PC-9 (cell line): ENCODE results near the gene RALGPS2.

ENCODE experiments used
- EZH2 ChIP-seq: fragments of 200-600 bp; sonication (generic); IDR thresholded peaks from 2 replicates; pipeline ENCODE4 v1.8.0; 2017; ENCODE audit warnings: antibody characterized with exemption, low read depth
- TF ChIP-seq, protein P1 (sequence below): fragments of 200-600 bp; sonication (generic); conservative IDR thresholded peaks from 2 replicates; pipeline ENCODE4 v1.6.1; 2017; ENCODE audit warnings: mixed run types, antibody characterized with exemption, mild to moderate bottlenecking, moderate library complexity

DNA sequence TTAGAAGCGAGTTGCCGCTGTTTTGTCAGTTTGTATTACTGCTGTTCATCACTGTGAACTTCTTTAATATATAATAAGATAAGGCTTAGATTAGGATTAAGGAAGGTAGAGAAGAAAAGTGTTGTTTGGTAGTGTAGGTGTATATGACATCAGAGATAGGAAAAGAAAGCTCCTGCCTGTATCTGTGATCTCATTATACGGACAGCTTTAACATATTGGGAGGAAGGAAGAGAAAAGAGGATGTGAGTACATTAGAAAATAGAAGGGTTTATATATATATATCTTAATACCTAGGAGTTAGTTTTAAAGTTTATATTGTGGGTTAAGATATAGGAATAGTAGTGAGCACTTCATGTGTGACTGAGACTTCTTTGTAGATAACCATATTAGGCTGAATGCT, 71.0 kb downstream of the RALGPS2 start:
- no peak for TF ChIP-seq EZH2
- TF ChIP-seq, protein P1, sequence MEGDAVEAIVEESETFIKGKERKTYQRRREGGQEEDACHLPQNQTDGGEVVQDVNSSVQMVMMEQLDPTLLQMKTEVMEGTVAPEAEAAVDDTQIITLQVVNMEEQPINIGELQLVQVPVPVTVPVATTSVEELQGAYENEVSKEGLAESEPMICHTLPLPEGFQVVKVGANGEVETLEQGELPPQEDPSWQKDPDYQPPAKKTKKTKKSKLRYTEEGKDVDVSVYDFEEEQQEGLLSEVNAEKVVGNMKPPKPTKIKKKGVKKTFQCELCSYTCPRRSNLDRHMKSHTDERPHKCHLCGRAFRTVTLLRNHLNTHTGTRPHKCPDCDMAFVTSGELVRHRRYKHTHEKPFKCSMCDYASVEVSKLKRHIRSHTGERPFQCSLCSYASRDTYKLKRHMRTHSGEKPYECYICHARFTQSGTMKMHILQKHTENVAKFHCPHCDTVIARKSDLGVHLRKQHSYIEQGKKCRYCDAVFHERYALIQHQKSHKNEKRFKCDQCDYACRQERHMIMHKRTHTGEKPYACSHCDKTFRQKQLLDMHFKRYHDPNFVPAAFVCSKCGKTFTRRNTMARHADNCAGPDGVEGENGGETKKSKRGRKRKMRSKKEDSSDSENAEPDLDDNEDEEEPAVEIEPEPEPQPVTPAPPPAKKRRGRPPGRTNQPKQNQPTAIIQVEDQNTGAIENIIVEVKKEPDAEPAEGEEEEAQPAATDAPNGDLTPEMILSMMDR = no peak
